HG03457 (cell line): Measurements from ENCODE around the gene SLC17A5.
"Not testable (repeated sequence)": the region's sequence is repeated elsewhere in the genome, so short reads cannot be mapped to it uniquely, and the experiment has no call there.

Experiments
- ATAC-seq: cut with Tn5 transposase; IDR thresholded peaks from one replicate; pipeline ENCODE4 v1.9.1; 2021; ENCODE audit warnings: moderate number of reproducible peaks; ENCODE audit not compliant: unreplicated experiment

SLC17A5 gene

DNA sequence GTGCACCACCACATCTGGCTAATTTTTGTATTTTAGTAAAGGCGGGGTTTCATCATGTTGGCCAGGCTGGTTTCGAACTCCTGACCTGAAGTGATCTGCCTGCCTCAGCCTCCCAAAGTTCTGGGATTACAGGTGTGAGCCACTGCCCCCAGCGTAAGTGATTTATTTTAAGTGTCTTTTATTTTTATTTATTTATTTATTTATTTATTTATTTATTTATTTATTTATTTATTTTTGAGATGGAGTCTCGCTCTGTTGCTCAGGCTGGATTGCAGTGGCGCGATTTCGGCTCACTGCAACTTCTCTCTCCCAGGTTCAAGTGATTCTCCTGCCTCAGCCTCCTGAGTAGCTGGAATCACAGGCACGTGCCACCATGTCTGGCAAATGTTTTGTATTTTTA is 30.3 kb downstream of the SLC17A5 start:
- ATAC-seq = not testable (repeated sequence)

DNA sequence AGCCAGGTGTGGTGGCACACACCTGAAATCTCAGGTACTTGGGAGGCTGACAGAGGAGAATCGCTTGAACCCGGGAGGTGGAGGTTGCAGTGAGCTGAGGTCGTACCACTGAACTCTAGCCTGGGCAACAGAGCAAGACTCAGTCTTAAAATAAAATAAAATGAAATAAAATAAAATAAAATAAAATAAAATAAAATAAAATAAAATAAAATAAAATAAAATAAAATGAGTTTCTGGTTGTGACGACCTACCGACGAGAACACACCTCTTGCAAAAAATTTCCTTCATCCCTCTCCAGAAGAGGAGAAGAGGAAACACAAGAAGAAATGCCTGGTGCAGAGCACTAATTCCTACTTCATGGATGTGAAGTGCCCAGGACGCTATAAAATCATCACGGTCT is 35.7 kb downstream of the SLC17A5 start:
- ATAC-seq = not testable (repeated sequence)

DNA sequence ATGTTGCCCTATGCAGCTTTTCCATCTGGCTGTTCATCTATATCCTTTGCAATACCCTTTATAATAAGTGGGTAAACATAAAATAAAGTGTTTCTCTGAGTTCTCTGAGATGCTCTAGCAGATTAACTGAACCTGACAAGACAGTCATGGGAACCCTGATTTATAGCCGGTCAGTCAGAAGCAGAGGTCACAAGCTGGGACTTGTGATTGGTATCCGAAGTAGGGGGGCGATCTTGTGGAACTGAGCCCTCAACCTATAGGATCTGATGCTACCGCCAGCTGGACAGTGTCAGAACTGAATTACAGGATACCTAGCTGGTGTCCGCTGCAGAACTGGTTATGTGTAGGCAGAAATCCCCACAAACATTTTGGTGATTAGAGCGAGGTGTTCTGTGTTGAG is 39.0 kb downstream of the SLC17A5 start:
- no peak for ATAC-seq

DNA sequence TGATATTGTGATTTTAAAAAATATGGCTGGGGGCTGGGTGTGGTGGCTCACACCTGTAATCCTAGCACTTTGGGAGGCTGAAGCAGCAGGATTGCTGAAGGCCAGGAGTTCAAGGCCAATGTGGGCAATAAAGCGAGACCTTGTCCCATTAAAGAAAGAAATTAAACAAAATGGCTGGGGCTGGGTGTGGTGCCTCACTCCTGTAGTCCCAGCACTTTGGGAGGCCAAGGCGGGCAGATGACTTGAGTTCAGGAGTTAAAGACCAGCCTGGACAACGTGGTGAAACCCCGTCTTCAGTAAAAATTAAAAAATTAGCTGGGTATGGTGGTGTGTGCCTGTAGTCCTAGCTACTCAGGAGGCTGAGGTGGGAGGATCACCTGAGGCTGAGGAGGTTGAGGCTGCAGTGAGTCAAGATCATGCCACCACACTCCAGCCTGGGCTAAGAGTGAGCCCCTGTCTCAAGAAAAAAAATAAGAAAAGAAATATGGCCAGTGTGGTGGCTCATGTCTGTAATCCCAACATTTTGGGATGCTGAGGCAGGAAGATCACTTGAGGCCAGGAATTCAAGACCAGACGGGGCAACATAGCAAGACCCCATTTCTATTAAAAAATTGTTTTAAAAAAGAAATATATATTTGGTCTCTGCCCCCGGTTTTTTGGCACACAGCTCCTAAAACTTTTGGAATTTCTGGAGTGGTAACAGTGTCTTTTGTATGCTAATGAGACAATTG is 39.8 kb downstream of the SLC17A5 start:
- no peak for ATAC-seq

DNA sequence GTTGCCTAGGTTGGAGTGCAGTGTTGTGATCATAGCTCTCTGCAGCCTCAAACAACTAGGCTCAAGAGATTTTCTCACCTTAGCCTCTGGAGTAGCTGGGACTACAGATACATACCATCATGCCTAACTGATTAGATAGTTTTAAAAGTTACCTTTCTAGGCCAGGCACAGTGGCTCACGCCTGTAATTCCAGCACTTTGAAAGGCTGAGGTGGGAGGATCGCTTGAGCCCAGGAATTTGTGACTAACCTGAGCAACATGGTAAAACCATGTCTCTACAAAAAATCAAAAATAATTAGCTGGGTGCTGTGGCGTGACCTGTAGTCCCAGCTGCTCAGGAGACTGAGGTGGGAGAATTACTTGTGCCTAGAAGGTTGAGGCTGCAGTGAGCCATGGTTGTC is 41.2 kb downstream of the SLC17A5 start:
- ATAC-seq = no peak

DNA sequence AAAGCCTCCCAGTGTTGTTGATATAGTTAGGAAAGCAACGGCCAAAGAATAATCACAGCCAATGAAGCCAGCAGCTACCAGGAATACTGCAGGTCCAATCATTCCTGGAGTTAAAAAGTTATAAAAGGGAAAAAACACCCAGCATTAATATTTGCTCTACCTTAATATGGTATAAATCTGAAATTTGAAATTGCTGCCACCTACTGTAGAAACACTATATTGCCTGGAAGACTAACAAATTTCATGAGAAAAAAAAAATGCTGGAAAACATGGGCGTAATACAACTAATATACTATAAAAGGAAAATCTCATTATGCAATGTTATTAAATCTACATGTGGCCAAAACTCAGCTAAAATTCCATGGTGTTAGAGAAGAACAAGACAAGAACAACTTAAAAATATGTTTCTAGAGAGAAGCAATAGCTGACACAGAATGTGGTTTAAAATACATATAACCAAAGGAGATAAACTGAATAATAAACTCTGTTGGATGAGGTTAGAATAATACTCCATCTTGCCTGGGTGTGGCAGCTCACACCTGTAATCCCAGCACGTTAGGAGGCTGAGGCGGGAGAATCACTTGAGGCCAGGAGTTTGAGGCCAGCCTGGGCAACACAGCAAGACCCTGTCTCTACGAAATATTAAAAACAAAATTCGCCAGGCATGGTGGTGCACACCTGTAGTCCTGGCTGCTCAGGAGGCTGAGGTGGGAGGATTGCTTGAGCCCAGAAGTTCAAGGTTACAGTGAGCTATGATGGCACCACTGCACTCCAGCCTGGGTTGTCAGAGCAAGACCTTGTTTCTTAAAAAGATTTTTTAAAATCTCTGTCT is 43.1 kb downstream of the SLC17A5 start:
- no peak for ATAC-seq

DNA sequence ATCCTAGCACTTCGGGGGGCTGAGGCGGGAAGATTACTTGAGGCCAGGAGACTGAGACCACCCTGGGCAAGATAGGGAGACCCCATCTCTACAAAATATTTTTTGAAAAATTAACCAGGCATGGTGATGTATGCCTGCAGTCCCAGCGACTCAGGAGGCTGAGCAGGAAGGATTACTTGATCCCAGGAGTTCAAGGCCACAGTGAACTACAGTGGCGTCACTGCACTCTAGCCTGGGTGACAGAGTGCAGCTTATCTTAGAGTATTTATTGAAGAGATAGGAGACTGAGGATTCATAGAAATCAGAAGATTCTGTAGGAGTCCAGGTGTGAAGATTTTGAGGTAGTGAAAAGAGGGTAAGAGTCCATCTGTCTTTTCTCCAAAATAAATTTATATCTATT is 45.0 kb downstream of the SLC17A5 start:
- no peak for ATAC-seq

DNA sequence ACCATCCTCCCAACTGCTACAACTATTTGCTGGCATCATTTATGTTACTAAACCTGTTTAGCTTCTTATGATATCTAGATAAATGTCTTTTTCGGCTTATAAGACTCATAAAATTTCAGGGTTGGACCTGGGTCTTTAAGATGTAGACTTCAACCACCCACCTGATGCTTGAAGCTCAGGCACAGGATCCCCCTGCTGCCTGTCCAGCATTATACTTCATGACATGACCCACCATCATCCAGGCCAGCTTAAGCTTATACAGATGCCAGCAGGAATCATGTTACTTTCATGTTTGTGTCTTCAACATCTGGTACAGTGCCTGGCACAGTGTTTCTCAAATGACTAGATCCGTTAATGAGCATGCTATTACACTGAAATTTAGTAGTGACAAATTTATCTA is 47.4 kb downstream of the SLC17A5 start:
- ATAC-seq = no peak

DNA sequence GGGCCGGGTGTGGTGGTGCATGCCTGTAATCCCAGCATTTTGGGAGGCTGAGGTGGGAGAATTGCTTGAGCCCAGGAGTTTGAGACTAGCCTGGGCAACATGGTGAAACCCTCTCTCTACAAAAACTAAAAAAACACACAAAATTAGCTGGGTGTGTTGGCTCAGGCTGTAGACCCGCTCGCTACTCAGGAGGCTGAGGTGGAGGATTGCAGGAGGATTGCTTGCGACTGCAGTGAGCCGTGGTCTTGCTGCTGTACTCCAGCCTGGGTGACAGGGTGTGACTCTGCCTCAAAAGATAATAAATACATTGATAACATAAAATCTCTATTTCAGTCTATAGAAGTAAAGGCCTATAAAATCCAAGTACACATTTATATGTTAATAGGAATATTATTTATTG is 49.3 kb downstream of the SLC17A5 start:
- no peak for ATAC-seq

DNA sequence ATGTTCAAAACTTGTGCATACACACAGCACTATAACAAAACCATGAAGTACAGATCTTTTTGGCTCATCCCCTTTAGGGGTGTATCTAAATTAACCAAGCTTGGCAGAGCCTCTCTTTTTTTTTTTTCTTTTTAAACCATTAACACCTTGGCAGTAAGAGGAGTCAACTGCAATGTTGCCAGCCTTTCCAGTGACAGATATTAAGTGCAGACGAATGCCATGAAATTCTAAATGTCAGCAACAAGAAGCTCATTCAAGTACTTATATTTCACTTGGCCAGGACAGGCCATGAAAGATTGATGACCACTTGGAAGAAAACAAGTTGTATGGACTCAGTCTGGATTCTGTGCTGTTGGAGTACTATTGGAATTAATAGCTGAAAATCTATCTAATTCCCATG is 49.8 kb downstream of the SLC17A5 start:
- ATAC-seq = no peak

DNA sequence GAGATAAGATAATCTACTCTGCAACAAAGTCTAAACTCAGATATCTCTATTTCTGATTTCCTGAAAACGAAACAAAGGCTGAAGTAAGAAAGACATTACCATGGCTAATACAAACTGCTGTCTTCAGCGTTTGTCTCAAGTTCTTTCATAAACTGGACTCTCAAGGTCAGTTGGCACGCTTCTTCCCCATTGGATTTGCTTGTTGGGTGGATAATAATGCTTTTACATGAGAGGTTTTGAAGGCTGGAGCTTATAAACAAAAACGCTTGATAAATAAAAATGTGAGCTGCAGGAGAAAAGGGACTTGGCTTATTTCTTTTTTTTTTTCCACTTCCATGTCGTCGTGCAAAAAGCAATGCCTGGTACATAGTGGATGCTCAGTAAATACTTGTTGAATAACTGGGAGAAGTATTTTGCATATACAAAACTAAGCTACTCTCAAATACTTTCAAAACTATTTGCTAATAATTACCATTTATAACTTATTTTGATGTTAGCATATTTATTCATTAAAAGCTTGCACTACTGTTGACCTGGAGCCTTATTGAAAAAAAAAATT is 67.3 kb downstream of the SLC17A5 start:
- no peak for ATAC-seq

DNA sequence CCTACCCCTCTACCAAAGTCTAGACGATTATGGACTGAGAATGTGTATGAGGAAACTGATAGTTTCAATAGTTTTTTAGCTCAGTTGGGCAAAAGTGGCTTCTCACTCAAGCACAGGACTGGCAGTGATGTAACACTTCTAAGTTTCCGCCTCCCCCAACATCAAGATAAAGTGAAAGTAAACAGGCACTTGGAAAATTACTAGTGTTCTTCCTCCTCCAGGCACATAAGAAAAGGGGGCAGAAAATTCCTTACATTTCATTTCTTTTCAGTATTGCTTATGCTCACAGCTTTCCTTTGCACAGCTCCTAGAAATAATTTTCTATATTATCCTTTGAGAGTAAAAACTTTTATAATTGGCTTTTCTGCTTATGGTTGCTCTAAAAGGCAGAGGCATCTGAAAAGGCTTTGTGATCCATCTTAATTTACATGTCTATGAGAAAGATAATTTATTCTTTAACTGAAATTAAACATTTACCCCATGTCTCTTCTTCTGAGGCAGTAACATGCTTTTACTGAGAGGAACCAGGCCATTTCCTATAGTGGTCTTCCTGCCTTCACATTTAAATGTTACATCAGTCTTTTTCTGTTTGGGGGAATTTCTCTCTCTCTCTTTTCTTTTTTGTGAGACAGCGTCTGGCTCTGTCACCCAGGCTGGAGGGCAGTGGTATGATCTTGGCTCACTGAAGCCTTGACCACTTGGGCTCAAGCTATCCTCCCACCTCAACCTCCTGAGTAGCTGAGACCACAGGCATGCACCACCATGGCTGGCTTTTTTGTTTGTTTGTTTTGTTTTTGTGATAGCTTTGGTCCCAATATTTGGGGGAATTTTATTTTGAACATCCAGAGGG is 68.0 kb downstream of the SLC17A5 start:
- ATAC-seq = peak; percentile 72

DNA sequence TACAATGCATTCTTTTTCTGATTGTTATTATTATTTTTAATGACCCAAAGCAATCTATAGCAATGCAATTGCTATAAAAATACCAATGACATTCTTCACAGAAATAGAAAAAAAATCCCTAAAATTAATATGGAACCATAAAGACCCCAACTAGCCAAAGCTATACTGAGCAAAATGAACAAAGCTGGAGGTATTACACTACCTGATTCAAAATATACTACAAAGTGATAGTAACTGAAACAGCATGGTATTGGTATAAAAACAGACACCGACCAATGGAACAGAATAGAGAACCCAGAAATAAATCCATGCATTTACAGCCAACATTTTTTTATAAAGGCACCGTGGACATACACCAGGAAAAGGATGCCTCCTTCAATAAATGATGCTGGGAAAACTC is 72.5 kb downstream of the SLC17A5 start:
- ATAC-seq = no peak

DNA sequence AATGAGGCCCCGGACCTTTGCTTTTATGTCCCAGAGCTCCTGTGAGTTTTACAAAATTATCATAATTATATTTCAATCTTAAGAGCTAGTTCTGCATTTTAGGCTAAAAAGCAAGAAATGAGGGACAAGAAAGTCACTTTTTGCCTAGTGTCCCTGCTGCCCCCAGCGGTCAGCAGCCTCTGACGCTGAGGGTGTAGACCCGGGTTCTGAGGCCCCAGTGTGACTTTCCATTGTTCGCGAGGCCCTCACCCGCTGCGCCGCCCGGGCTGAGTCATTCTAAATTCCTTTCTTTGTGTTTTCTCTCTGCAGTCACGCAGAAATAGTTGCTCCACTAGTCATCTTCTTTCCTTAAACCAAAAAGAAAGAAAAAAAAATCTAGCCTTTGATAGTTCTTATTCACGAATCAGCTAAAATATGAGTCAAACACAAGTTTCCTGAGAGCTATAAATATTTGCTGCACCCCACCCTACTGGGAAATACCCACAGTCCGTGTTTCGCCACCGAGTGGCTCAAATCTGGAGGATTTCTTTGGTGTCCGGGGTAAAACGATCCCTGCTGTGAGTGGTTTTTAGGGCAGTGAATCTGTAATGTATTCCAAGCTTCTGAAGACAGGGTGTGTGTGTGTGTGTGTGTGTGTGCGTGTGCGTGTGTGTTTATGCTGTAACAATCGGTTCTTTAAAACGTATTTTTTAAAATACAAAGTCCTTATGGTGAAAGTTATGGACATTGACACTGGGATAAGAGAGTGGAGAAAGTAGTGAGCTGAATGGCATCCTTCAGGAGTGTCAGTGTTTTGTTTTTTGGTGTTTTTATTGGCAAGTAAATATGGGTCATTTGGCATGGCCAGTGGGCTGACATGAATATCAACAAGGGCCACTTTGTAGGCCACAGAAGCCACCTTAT is 73.3 kb downstream of the SLC17A5 start:
- peak; percentile 62 for ATAC-seq

DNA sequence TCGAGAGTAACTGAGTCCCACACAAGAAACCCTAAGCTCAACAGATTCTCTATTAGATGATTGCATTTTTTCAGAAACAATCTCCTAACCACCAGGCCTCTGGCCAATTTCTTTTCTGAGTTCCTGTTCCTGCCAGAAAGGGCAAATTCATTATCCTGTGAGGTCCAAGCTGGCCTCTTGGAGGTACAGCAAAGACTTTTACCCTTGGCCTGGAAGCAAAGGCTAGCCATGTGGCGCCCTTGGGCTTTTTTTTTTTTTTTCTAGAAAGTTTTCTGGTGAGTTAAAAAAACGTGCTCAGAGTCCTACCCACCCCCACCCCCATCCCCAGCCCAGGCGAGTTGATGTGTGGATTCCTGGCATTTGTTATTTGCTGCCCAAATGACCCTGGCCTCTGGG is 73.9 kb downstream of the SLC17A5 start:
- no peak for ATAC-seq

DNA sequence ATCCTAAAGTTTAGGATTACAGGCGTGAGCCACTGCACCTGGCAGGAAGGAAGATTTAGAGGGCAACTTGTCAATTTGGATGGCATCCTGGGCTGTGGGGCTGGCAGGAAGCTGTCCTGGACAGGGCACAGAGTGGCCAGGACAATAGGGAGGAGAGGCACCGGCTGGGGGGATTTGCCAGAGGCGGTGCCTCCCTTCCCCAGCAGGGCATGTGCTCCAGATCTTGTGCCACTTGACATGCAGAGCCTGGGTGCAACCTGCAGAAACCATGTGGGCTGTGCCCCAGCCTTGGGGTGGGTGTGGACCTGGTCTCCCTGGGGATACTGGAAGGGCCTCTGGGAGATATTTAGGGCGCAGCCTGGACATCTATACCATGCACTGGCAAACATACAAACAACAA is 74.4 kb downstream of the SLC17A5 start:
- no peak for ATAC-seq

DNA sequence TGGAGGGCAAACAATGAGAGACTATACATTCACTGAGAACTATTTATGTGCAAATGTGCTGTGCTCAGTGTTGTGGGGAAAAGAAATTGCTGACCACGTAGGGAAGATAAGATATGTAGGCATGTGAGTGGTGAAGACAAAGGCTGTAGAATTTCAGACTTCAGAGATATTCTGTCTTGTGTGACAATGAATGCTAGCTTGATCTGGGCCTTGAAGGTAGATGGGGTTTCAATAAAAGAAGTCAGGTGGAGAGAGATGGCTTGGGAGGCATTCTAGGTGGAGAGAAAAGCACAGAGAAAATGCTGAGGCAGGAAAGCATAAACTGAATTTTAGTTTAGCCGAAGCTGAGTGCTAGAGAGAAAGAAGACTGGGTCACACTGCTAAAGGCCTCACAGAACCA is 76.1 kb downstream of the SLC17A5 start:
- ATAC-seq = no peak

DNA sequence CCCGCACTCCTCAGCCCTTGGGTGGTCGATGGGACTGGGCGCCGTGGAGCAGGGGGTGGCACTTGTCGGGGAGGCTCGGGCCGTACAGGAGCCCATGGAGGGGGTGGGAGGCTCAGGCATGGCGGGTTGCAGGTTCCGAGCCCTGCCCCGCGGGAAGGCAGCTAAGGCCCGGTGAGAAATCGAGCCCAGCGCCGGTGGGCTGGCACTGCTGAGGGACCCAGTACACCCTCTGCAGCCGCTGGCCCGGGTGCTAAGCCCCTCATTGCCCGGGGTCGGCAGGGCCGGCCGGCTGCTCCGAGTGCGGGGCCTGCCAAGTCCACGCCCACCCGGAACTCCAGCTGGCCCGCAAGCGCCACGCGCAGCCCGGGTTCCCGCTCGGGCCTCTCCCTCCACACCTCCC is 81.3 kb downstream of the SLC17A5 start:
- not testable (repeated sequence) for ATAC-seq

DNA sequence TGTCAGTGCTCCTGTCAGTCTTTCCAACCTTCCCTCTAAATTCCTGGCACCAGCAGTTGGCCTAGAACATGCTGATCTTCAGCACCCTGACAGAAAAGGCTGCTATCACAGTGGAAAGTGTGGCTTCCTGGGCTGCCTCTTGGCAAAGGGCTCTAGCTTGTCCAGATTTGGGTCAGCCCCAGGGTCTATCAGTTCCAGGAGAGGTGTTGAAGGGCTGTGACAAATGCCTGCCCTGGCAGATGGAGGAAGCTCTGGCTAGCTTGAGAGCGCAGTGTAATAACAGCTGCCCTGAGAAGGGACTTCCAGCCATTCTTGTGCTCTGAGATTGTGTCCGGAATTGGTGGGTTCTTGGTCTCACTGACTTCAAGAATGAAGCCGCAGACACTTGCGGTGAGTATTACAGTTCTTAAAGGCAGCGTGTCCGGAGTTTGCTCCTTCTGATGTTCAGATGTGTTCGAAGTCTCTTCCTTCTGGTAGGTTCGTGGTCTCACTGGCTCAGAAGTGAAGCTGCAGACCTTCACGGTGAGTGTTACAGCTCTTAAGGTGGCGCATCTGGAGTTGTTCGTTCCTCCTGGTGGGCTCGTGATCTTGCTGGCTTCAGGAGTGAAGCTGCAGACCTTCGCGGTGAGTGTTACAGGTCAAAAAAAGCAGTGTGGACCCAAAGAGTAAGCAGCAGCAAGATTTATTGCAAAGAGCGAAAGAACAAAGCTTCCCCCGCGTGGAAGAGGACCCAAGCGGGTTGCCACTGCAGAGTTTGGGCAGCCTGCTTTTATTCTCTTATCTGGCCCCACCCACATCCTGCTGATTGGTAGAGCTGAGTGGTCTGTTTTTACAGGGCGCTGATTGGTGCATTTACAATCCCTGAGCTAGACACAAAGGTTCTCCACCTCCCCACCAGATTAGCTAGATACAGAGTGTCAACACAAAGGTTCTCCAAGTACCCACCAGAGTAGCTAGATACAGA is 82.3 kb downstream of the SLC17A5 start:
- not testable (repeated sequence) for ATAC-seq
